GM12875 (cell line): ENCODE data around the gene UBE2F.
"Not testable (repeated sequence)": the region's sequence is repeated elsewhere in the genome, so short reads cannot be mapped to it uniquely, and the experiment has no call there.

Experiments
- H3K4me3 ChIP-seq: one replicate; pipeline ENCODE4 v1.5.1; 2011; ENCODE audit warnings: low read depth, low read length, control low read depth
- CTCF ChIP-seq: IDR thresholded peaks from 2 replicates; pipeline ENCODE4 v1.5.1; 2011; ENCODE audit warnings: low read depth, mild to moderate bottlenecking, control low read depth, inconsistent platforms, low read length, moderate library complexity, borderline replicate concordance; ENCODE audit not compliant: insufficient read depth

Gene UBE2F

GRCh38 chr2:238065071-238065846 is 98.4 kb downstream of the UBE2F start:
- H3K4me3 ChIP-seq, result no peak overlapping the region
- no peak for TF ChIP-seq CTCF

GRCh38 chr2:238066218-238066617 is 99.4 kb downstream of the UBE2F start:
- no peak for TF ChIP-seq CTCF
- no peak overlapping the region for H3K4me3 ChIP-seq

- H3K4me3 ChIP-seq, result not testable (repeated sequence)
These were observed 99.9 kb downstream of the UBE2F start for GRCh38 chr2:238066718-238067117.

- TF ChIP-seq CTCF, result no peak
- no peak overlapping the region for H3K4me3 ChIP-seq
These were observed 101.1 kb downstream of the UBE2F start for GRCh38 chr2:238067939-238068338.

DNA sequence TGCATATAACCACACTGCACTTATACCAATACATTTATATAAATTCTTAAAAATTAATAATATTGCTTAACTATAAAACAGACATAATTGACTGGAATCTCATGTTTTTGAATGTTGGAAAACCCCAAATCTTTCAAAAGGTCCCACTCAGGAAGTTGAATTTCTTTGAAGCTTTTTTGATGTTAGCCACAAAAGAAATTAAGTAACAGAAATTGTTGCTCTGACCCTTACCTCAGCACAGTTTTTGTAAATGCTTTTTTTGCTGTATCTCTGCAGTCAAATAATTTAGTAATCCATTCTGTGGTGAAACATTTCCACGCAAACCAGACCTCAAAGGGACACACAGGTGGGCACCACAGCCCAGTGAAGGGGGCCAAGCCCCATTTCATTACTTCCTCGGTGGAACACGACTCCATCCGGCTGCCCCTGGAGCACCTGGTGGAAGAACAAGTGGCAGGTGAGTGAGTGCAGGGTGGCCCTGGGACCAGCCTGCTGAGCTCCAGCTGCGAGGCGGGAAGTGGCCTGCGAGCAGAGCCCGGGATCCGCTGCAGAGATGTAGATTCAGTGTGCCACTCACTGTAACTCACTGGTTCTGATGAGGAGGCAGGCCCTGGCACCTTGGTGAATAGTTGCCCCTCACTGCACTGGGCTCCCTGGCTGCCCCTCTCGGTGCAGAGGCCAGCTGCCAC is 102.4 kb downstream of the UBE2F start:
- TF ChIP-seq CTCF, result no peak
- no peak overlapping the region for H3K4me3 ChIP-seq

DNA sequence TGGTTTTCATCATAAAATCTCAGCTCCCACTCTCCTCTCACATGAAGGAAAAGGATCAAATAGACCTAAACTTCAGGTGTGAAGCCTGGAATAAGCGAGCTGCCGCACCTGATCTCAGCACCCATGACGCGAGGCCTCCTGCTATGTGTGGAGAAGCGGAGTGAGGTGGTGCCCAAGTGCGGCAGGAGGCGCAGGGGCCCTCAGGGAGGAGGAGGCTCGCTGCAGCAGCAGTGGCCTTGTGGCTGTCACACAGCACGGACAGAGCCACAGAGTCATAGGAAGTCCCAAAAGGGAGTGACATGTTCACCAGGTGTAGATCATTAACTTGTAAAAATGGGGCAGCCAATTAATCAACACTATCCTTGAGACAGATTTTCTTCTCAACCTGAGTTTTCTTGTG is 103.1 kb downstream of the UBE2F start:
- no peak for TF ChIP-seq CTCF
- no peak overlapping the region for H3K4me3 ChIP-seq

DNA sequence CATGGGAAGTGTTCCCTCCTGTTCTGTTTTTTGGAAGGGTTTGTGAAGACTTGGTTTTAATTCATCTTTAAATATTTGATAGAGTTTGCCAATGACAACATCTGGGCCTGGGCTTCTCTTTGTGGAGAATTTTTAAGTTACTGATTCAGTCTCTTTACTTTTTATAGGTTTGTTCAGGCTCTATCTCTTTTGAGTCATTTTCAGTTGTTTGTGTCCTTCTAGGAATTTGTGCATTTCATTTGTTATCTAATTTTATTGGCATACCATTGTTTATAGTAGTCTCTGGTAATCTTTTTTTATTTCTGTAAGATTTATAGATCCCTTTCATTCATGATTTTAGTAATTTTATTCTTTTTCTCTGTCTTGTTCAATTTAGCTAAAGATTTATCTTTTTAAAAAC is 108.6 kb downstream of the UBE2F start:
- no peak for TF ChIP-seq CTCF
- no peak overlapping the region for H3K4me3 ChIP-seq
